Ishikawa (cell line): Measurements from ENCODE around the gene WDFY1.

ENCODE experiments used
- CEBPB ChIP-seq: IDR thresholded peaks from 2 replicates; pipeline ENCODE4 v1.6.1; 2012
- CREB1 ChIP-seq: IDR thresholded peaks from 2 replicates; pipeline ENCODE4 v1.6.1; 2012; ENCODE audit warnings: low read depth
- EGR1 ChIP-seq: IDR thresholded peaks from 2 replicates; pipeline ENCODE4 v1.6.1; 2012
- EP300 ChIP-seq: IDR thresholded peaks from 2 replicates; pipeline ENCODE4 v1.6.1; 2012; ENCODE audit warnings: borderline replicate concordance
- FOXM1 ChIP-seq: IDR thresholded peaks from 2 replicates; pipeline ENCODE4 v1.6.1; 2012; ENCODE audit warnings: low read depth, borderline replicate concordance
- RAD21 ChIP-seq: IDR thresholded peaks from 2 replicates; pipeline ENCODE4 v1.6.1; 2012; ENCODE audit warnings: low read depth
- TAF1 ChIP-seq: IDR thresholded peaks from 2 replicates; pipeline ENCODE4 v1.6.1; 2012; ENCODE audit warnings: low read depth, mild to moderate bottlenecking
- TCF12 ChIP-seq: IDR thresholded peaks from 2 replicates; pipeline ENCODE4 v1.6.1; 2012; ENCODE audit warnings: low read depth
- TEAD4 ChIP-seq: IDR thresholded peaks from 2 replicates; pipeline ENCODE4 v1.6.1; 2012
- YY1 ChIP-seq: IDR thresholded peaks from 2 replicates; pipeline ENCODE4 v1.6.1; 2012; ENCODE audit warnings: low read depth
- ZBTB7A ChIP-seq: IDR thresholded peaks from 2 replicates; pipeline ENCODE4 v1.6.1; 2012; ENCODE audit warnings: low read depth
- TF ChIP-seq, protein P1 (sequence below): IDR thresholded peaks from 2 replicates; pipeline ENCODE4 v1.6.1; 2012
- TF ChIP-seq, protein P2 (sequence below): IDR thresholded peaks from 2 replicates; pipeline ENCODE4 v1.6.1; 2012; ENCODE audit warnings: low read depth, mild to moderate bottlenecking

DNA sequence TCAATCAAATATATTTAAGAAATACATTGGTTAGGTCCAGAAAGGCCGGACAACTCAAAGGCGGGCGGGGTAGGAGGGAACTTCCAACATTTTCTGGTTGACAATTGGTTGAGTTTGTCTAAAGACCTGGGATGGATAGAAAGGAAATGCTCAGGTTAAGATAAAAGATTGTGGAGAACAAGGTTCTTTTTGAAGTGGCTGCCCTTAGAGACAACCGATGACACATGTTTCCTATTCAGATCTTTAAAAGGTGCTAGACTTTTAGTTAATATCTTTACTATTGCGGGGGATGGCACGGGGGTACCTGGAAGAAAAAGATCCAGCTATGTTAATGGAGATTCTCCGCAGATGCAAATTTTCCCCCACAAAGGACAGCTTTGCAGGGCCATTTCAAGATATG lies 97.7 kb downstream of the WDFY1 start:
- TF ChIP-seq CREB1, result no peak
- TF ChIP-seq, protein P1, sequence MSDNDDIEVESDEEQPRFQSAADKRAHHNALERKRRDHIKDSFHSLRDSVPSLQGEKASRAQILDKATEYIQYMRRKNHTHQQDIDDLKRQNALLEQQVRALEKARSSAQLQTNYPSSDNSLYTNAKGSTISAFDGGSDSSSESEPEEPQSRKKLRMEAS, result no peak
- TF ChIP-seq, protein P2, sequence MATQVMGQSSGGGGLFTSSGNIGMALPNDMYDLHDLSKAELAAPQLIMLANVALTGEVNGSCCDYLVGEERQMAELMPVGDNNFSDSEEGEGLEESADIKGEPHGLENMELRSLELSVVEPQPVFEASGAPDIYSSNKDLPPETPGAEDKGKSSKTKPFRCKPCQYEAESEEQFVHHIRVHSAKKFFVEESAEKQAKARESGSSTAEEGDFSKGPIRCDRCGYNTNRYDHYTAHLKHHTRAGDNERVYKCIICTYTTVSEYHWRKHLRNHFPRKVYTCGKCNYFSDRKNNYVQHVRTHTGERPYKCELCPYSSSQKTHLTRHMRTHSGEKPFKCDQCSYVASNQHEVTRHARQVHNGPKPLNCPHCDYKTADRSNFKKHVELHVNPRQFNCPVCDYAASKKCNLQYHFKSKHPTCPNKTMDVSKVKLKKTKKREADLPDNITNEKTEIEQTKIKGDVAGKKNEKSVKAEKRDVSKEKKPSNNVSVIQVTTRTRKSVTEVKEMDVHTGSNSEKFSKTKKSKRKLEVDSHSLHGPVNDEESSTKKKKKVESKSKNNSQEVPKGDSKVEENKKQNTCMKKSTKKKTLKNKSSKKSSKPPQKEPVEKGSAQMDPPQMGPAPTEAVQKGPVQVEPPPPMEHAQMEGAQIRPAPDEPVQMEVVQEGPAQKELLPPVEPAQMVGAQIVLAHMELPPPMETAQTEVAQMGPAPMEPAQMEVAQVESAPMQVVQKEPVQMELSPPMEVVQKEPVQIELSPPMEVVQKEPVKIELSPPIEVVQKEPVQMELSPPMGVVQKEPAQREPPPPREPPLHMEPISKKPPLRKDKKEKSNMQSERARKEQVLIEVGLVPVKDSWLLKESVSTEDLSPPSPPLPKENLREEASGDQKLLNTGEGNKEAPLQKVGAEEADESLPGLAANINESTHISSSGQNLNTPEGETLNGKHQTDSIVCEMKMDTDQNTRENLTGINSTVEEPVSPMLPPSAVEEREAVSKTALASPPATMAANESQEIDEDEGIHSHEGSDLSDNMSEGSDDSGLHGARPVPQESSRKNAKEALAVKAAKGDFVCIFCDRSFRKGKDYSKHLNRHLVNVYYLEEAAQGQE, result no peak
- TF ChIP-seq EP300, result no peak
- no peak for TF ChIP-seq TEAD4
- no peak for TF ChIP-seq YY1
- TF ChIP-seq CEBPB, result no peak
- TF ChIP-seq TAF1, result no peak
- TF ChIP-seq EGR1, result no peak
- TF ChIP-seq TCF12, result no peak
- no peak for TF ChIP-seq ZBTB7A
- no peak for TF ChIP-seq FOXM1
- TF ChIP-seq RAD21, result no peak
